Activated CD8-positive, alpha-beta T cell treated with anti-CD3 and anti-CD28 coated beads for 36 hours (primary cell): Measurements from ENCODE around the gene TLN1. TPM values are rescaled to one million over a fixed set of nuclear protein-coding genes. Genes with fewer than 3 reads are reported as not detected.

Source experiments
- ATAC-seq: fragments of 200-7000 bp; cut with Tn5 transposase; one replicate; pipeline ENCODE4 v1.10.0; 2021; ENCODE audit warnings: mild to moderate bottlenecking, moderate library complexity
- CTCF ChIA-PET: fragments of 350-600 bp; sonication (Branson Sonifier 250); formaldehyde crosslinking; loops from one replicate; lab custom pipeline; 2021; ENCODE audit warnings: antibody characterized with exemption; lab: Charles Lee
- POLR2A ChIA-PET: fragments of 350-600 bp; sonication (Branson Sonifier 250); formaldehyde crosslinking; loops from one replicate; lab custom pipeline; 2021; ENCODE audit warnings: antibody characterized with exemption; lab: Charles Lee
- DNase-seq: peaks from one replicate; pipeline ENCODE4 v3.0.0-alpha.2; 2020
- H3K27ac Mint-ChIP-seq: one replicate; pipeline ENCODE4 v1.8.0; 2021; ENCODE audit warnings: mild to moderate bottlenecking, mixed read lengths
- H3K27me3 Mint-ChIP-seq: one replicate; pipeline ENCODE4 v1.8.0; 2021; ENCODE audit warnings: mixed read lengths
- H3K36me3 Mint-ChIP-seq: one replicate; pipeline ENCODE4 v1.8.0; 2021; ENCODE audit warnings: low read depth, mixed read lengths
- H3K4me1 Mint-ChIP-seq: one replicate; pipeline ENCODE4 v1.8.0; 2021; ENCODE audit warnings: low read depth, mixed read lengths
- H3K4me3 Mint-ChIP-seq: one replicate; pipeline ENCODE4 v1.8.0; 2021; ENCODE audit warnings: mild to moderate bottlenecking, moderate library complexity, mixed read lengths
- H3K9me3 Mint-ChIP-seq: one replicate; pipeline ENCODE4 v1.8.0; 2021; ENCODE audit warnings: mixed read lengths
- CTCF ChIP-seq: fragments of 200-600 bp; IDR thresholded peaks from one replicate; pipeline ENCODE4 v1.8.0; 2022; ENCODE audit warnings: antibody characterized with exemption, mild to moderate bottlenecking
- intact Hi-C: fragments of 100-400 bp; cut with micrococcal nuclease; formaldehyde crosslinking; loops from one replicate; pipeline ENCODE4 v1.10.0; 2022
- total RNA-seq, 2 experiments: library from RNA; stranded (reverse); gene quantifications; one replicate each; pipeline ENCODE4 v1.2.3, GENCODE V29; 2021

Gene TLN1
- total RNA-seq, 2 experiments from 2014 or later, result 212 to 219 TPM

DNA sequence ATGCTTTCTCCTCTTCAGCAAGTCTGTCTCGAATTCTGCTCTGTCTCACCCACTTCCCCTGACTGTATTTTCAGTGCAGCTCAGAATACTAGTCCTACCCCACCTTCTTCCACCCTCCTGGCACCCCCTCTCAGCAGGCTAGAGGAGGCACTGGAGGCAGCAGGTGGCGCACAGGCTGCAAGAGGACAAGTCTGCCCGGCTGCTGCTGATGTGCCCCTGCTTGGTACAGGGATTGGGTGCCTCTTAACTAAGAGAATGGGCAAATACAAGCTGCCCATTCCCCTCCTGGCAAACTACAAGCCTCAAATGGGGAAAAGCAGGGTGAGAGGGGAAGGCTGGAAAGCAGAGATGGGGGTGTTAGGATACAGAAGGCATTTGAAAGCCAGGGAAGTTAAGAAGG is 5.1 kb downstream of the TLN1 start:
- ChIA-PET POLR2A (interaction anchor here (0.6 to 2.8 kb wide), 5 partner anchors 10 to 462 kb away, joined by 3 to 13 read pairs (median 4); partner anchors contain the start of genes CCDC107 and RMRP), CTCF (interaction anchor here (0.6 to 14.0 kb wide), 15 partner anchors 9 to 228 kb away, joined by 3 to 170 read pairs (median 5); partner anchors contain the start of genes ARHGEF39, CCDC107, RMRP and TPM2)
- no peaks in the 10 kb centered on the region for H3K9me3 Mint-ChIP-seq
- peak; percentile 46 for ATAC-seq
- peaks cover 9% of the 10 kb centered on the region for H3K4me1 Mint-ChIP-seq
- H3K4me3 Mint-ChIP-seq, result peak overlapping the region; percentile 6
- peak; percentile 69 for DNase-seq
- peak; percentile 25 for TF ChIP-seq CTCF
- intact Hi-C loops, result loop anchor here (5.0 kb wide), 1 partner anchor 70 kb away; the partner anchor contains the start of genes CCDC107 and RMRP
- peaks cover 30% of the 10 kb centered on the region for H3K36me3 Mint-ChIP-seq
- peak overlapping the region; percentile 72 for H3K27ac Mint-ChIP-seq
- no peaks in the 10 kb centered on the region for H3K27me3 Mint-ChIP-seq

- H3K27me3 Mint-ChIP-seq, result no peaks in the 10 kb centered on the region
- DNase-seq, result no peak
- POLR2A ChIA-PET, result no interaction called here
These were observed 6.6 kb downstream of the TLN1 start for GRCh38 chr9:35725362-35725761.

GRCh38 chr9:35723908-35724307 is 8.1 kb downstream of the TLN1 start:
- intact Hi-C loops, result no loop called here
- Mint-ChIP-seq H3K36me3 (peaks cover 39% of the 10 kb centered on the region), H3K27ac (no peak overlapping the region), H3K9me3 (no peaks in the 10 kb centered on the region), H3K27me3 (no peaks in the 10 kb centered on the region), H3K4me3 (no peak overlapping the region), H3K4me1 (peaks cover 4% of the 10 kb centered on the region)
- ChIA-PET CTCF (interaction anchor here (2.1 to 14.0 kb wide), 2 partner anchors 31 to 66 kb away, joined by 5 to 170 read pairs; partner anchors contain the start of genes CCDC107, RMRP and TPM2), POLR2A (no interaction called here)
- ATAC-seq, result no peak
- no peak for TF ChIP-seq CTCF
- no peak for DNase-seq

More at GRCh38 chr9:35725362-35725761, 6.6 kb downstream of the TLN1 start:
- no peak for TF ChIP-seq CTCF
- peaks cover 4% of the 10 kb centered on the region for H3K4me1 Mint-ChIP-seq
- CTCF ChIA-PET, result interaction anchor here (0.5 to 14.0 kb wide), 4 partner anchors 32 to 229 kb away, joined by 3 to 170 read pairs (median 4); partner anchors contain the start of genes CCDC107, RMRP and TPM2
- H3K36me3 Mint-ChIP-seq, result peaks cover 35% of the 10 kb centered on the region
- H3K4me3 Mint-ChIP-seq, result no peak overlapping the region
- H3K9me3 Mint-ChIP-seq, result no peaks in the 10 kb centered on the region
- intact Hi-C loops, result loop anchor here (5.0 kb wide), 1 partner anchor 68 kb away; the partner anchor contains the start of genes CCDC107 and RMRP
- no peak overlapping the region for H3K27ac Mint-ChIP-seq
- ATAC-seq, result no peak

GRCh38 chr9:35723426-35723825 is 8.6 kb downstream of the TLN1 start:
- ATAC-seq (no peak), DNase-seq (no peak)
- Mint-ChIP-seq H3K9me3 (no peaks in the 10 kb centered on the region), H3K27me3 (no peaks in the 10 kb centered on the region), H3K4me1 (peaks cover 4% of the 10 kb centered on the region), H3K36me3 (peaks cover 40% of the 10 kb centered on the region), H3K4me3 (no peak overlapping the region), H3K27ac (no peak overlapping the region)
- POLR2A ChIA-PET, result no interaction called here
- intact Hi-C loops, result no loop called here
- CTCF ChIA-PET, result interaction anchor here (2.1 to 14.0 kb wide), 2 partner anchors 30 to 65 kb away, joined by 5 to 170 read pairs; partner anchors contain the start of genes CCDC107, RMRP and TPM2
- no peak for TF ChIP-seq CTCF

DNA sequence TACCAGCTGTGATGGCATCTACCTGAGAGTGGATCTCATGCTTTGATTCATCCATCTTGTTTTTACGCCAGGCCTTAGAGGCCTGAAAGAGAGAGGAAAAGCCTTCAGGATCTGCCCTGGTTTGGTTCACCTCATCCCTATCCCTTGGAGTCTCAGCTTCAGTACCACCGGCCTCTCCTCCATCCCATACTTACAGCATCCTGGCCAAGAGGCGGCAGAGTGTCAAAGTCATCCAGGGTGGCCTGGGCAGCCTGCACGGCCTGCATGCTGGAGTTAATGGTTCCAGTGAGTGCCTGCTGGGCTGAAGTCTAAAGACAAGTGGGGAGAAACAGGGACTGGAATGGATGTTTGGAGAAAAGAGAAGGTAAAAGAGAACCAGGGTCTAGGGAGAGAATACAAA is 12.4 kb downstream of the TLN1 start:
- H3K4me3 Mint-ChIP-seq, result no peak overlapping the region
- intact Hi-C loops, result no loop called here
- H3K27me3 Mint-ChIP-seq, result no peaks in the 10 kb centered on the region
- CTCF ChIA-PET, result interaction anchor here (1.9 to 14.0 kb wide), 2 partner anchors 9 to 26 kb away, joined by 4 to 170 read pairs; partner anchors contain the start of gene TPM2
- TF ChIP-seq CTCF, result no peak
- H3K27ac Mint-ChIP-seq, result no peak overlapping the region
- no peaks in the 10 kb centered on the region for H3K4me1 Mint-ChIP-seq
- POLR2A ChIA-PET, result interaction anchor here (1.1 kb wide), 1 partner anchor 23 kb away, joined by 4 read pairs; no protein-coding TSS in a partner anchor
- ATAC-seq (no peak), DNase-seq (no peak)
- no peaks in the 10 kb centered on the region for H3K9me3 Mint-ChIP-seq
- peaks cover 55% of the 10 kb centered on the region for H3K36me3 Mint-ChIP-seq
